NCI-H2227 treated with DMSO at 0.1 percent for 48 hours (cell line): ENCODE results near the gene PPP6R2.

Experiments used
- DNase-seq: peaks from one replicate; lab custom pipeline; 2025; lab: John Stamatoyannopoulos, UW

Gene PPP6R2

GRCh38 chr22:50445880-50446707 lies 103.0 kb downstream of the PPP6R2 start:
- DNase-seq, result no peak

- no peak for DNase-seq
These were observed 103.8 kb downstream of the PPP6R2 start for GRCh38 chr22:50446708-50447575.

GRCh38 chr22:50447576-50448551 lies 104.7 kb downstream of the PPP6R2 start:
- DNase-seq, result no peak

GRCh38 chr22:50452649-50453048 lies 109.5 kb downstream of the PPP6R2 start:
- DNase-seq, result no peak

- DNase-seq, result no peak
These were observed 111.5 kb downstream of the PPP6R2 start for GRCh38 chr22:50454556-50455075.

- no peak for DNase-seq
These were observed 112.1 kb downstream of the PPP6R2 start for GRCh38 chr22:50455201-50455600.

- no peak for DNase-seq
These were observed 112.9 kb downstream of the PPP6R2 start for GRCh38 chr22:50456026-50456425.

- no peak for DNase-seq
These were observed 113.5 kb downstream of the PPP6R2 start for GRCh38 chr22:50456466-50457234.

- DNase-seq, result no peak
These were observed 115.9 kb downstream of the PPP6R2 start for GRCh38 chr22:50459016-50459415.

- DNase-seq, result no peak
These were observed 116.5 kb downstream of the PPP6R2 start for GRCh38 chr22:50459496-50460140.

- no peak for DNase-seq
These were observed 117.8 kb downstream of the PPP6R2 start for GRCh38 chr22:50460938-50461337.

DNA sequence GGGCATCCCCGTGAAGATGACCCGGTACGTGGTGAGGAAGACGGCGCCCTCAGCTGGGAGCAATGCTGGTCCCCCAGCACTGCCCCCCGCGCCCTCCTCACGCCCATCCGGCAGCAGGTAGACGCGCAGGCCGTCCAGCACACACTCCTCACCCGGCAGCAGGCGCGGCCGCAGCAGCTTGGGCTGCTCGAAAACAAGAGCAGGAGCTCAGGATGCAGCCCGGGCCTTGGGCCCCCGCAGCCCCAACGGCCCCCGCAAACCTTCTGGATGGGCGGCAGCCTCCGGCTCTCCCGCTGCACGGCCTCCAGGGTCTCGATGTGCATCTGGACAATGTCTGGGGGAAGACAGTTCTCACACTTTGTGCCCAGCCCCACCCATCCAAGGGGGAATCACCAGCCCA lies 118.4 kb downstream of the PPP6R2 start:
- DNase-seq, result no peak

- no peak for DNase-seq
These were observed 118.9 kb downstream of the PPP6R2 start for GRCh38 chr22:50461979-50462540.

GRCh38 chr22:50463188-50463900 lies 120.2 kb downstream of the PPP6R2 start:
- DNase-seq, result no peak

- DNase-seq, result no peak
These were observed 121.3 kb downstream of the PPP6R2 start for GRCh38 chr22:50464451-50464850.

- DNase-seq, result no peak
These were observed 122.2 kb downstream of the PPP6R2 start for GRCh38 chr22:50465066-50465930.

GRCh38 chr22:50467341-50467740 lies 124.2 kb downstream of the PPP6R2 start:
- no peak for DNase-seq

DNA sequence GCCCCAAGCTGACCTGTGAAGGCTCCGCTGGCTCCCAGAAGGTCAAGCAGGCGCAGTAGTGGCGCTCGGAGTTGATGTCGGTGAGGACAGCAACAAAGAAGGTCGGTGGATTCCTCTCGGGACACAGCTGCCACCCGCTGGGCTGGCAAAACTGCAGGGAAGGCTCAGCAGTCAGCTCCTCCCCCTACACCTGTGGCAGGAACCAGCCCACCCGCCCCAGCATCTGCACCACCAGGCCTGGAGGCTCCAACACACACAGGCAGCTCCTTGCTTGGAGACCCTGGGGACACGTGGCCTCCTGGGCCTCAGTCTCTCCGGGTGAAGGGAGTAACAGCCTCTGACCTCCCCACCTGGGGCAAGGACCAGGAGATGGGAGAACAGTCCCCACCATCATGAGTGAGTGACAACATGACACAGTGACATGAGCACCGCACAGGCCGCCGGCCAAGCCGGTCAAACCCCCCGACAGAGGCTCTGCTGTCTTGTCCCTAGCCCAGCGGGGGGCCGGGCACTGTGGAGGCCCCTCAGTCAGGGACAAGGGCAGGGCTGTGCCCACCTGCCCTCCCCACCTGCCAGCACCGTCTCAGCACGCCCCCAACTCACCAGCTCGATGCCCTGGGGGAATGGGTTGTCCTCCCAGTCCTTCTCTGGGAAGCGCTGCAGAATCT lies 124.8 kb downstream of the PPP6R2 start:
- DNase-seq, result no peak
